Lower leg skin (tissue), 3 donors: Measurements from ENCODE around the gene CLTCL1.

ENCODE experiments used
- CTCF ChIP-seq, 3 donors: fragments of 450-650 bp; IDR thresholded peaks; one replicate each; pipeline ENCODE4 v1.5.1; 2016; ENCODE audit warnings: antibody characterized with exemption in 3 of 3, mild to moderate bottlenecking in 3 of 3, moderate library complexity in 2 of 3
- POLR2A ChIP-seq, 2 donors: fragments of 450-650 bp; IDR thresholded peaks; one replicate each; pipeline ENCODE4 v1.6.1; 2016 to 2017; ENCODE audit warnings: antibody characterized with exemption in 2 of 2, mild to moderate bottlenecking in 1 of 2, moderate library complexity in 1 of 2

DNA sequence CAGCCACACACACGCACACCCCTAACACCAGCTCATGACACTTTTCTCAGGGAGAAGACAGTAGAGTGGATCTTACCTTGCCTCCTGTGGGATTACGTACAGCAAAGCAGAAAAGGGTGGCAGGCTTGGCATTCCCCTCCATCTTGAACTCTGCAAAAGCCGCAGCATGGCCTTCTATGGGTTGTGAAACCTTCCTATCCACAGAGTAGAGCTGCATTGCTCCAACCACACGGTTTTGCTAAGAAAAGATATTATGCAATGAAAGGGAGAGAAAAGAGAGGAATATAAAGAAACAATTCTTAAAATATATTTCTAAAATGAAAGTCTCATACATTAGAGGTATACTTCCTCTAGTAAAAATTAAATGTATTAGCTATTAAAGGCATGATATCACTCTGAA is 48.8 kb downstream of the CLTCL1 start:
- no peak for TF ChIP-seq CTCF (IDR thresholded peaks at IDR 0.05)
- TF ChIP-seq POLR2A (IDR thresholded peaks at IDR 0.05) = no peak
